Esophagus muscularis mucosa (tissue), 4 donors: ENCODE data around the gene TMEM100.

Experiments
- CTCF ChIP-seq, 3 experiments: fragments of 200-600 bp in 2 of 3; fragments of 450-650 bp in 1 of 3; sonication (generic) in 2 of 3; IDR thresholded peaks; one replicate each; pipeline ENCODE4 v1.5.1; 2017 to 2019; ENCODE audit warnings: antibody characterized with exemption in 3 of 3, mild to moderate bottlenecking in 2 of 3, moderate library complexity in 1 of 3
- EP300 ChIP-seq: sonication (generic); formaldehyde crosslinking; IDR thresholded peaks from one replicate; pipeline ENCODE4 v1.6.1; 2017; ENCODE audit warnings: antibody characterized with exemption
- POLR2AphosphoS5 ChIP-seq, 2 donors: sonication (generic); formaldehyde crosslinking; IDR thresholded peaks; one replicate each; pipeline ENCODE4 v1.6.1; 2017; ENCODE audit warnings: antibody characterized with exemption in 2 of 2

- no peak for TF ChIP-seq CTCF (IDR thresholded peaks at IDR 0.05)
- peak; percentile 54 to 62 for TF ChIP-seq POLR2AphosphoS5 (IDR thresholded peaks at IDR 0.05)
- TF ChIP-seq EP300, result no peak
Measured at GRCh38 chr17:55731586-55732250, 9.1 kb upstream of the TMEM100 start.
